HS-27A (cell line): ENCODE measurements around the gene CDH11.

Experiments
- DNase-seq: peaks from one replicate; pipeline ENCODE4 v3.0.0-alpha.2; 2012; ENCODE audit warnings: low read depth, missing footprints

Gene CDH11, protein sequence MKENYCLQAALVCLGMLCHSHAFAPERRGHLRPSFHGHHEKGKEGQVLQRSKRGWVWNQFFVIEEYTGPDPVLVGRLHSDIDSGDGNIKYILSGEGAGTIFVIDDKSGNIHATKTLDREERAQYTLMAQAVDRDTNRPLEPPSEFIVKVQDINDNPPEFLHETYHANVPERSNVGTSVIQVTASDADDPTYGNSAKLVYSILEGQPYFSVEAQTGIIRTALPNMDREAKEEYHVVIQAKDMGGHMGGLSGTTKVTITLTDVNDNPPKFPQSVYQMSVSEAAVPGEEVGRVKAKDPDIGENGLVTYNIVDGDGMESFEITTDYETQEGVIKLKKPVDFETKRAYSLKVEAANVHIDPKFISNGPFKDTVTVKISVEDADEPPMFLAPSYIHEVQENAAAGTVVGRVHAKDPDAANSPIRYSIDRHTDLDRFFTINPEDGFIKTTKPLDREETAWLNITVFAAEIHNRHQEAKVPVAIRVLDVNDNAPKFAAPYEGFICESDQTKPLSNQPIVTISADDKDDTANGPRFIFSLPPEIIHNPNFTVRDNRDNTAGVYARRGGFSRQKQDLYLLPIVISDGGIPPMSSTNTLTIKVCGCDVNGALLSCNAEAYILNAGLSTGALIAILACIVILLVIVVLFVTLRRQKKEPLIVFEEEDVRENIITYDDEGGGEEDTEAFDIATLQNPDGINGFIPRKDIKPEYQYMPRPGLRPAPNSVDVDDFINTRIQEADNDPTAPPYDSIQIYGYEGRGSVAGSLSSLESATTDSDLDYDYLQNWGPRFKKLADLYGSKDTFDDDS

DNA sequence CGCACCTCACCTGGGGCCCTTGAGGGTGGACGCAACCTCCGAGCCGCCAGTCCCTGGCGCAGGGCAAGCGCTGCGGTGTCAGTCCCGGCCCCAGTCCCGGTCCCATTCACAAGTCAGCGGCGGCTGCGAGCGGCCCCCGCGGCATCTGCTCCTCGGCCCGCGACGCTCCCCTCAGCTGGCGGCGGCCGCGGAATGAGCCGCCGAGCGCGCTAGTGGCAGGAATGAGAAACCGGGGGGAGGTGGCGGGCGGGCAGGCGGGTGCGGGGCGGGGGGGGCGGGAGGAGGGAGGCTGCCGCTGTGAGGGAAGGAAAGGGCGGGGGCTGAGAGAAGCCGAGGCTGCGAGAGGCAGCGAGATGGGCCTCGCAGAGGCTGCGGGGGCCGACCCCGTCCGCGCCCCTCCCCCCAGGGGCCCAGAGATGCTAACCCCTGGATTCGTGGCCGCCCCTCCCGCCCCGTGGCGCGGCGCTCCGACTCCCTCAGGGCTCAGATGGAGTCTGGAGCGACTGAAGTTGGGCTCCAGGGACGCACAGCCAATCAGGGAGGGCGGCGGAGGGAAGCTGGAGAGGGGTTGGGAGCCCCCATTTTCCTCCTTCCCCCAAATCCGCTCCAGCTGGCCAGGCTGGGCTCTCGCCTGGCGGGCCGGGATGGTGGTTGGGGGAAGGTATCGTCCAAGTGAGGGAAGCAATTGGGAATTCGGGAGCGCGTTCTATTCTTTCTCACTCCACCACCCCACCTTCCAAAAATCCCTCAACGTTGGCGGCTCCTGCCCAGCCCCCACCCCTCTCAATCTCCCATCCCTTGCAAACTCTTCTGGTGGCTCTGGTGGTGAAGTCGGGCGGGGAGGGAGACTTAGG is at the start of gene CDH11:
Gene CDH11, minus strand, starts transcription at position 194 of the 854 bp plus-strand sequence. CDS start 117,194 bp downstream, outside the sequence.
- no peak for DNase-seq

DNA sequence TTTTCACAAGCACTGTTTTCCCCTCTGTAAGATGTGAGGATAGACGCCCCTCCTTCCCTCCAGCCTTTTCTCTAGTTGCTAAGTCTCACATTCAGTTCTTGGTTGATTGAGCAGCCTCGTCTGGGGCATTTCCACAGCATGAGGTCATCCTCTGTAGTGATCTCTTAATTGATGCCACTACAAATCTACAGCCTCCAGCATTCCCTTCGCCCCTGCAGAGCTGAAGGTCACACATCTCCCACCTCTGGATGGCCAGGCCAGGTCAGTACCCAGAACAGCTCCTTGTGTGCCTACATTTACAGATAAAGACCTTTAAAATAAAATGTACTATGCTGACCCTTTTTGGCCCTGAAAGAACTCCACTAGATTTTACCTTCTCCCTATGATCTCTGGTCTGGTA is 32.5 kb upstream of the CDH11 start:
- no peak for DNase-seq

- DNase-seq, result no peak
These were observed 31.7 kb upstream of the CDH11 start for GRCh38 chr16:65153365-65154105.

DNA sequence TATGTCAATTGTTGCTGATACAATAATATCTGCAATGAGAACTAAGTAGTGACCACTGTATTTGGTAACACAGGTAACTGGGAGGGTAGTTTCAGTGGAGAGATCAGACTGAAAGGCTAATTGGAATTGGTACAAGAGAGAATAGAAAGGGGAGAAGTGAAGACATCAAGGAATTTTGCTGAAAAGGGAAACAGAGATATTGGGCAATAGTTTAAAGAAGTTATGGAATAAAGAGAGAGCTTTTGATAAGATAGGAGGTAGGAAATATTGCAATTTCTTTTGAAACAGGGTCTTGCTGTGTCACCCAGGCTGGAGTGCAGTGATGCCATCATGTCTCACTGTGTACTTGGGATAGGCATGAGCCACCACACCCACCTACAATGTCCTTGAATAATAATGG is 26.9 kb upstream of the CDH11 start:
- DNase-seq, result no peak

DNA sequence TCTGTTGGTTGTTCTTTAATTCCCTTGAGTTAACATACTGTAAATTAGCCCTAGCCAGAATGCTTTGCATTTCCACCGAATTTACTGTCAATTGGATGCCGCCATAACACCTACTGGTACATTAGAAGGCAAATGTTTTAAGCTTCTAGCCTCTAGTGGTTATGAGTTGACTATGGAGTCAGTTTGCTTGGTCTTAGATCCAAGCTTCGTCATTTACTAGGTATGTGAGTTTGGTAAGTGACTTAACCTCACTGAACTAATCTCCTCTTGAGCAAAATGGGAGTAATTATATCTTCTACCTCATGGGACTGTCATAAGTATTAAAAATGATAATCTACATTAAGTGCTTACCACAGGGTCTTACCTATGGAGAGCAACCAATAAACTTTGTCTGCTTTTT is 20.4 kb upstream of the CDH11 start:
- DNase-seq, result no peak

- no peak for DNase-seq
These were observed 14.8 kb upstream of the CDH11 start for GRCh38 chr16:65136681-65137080.

GRCh38 chr16:65126845-65127624 is 5.2 kb upstream of the CDH11 start:
- DNase-seq, result no peak

DNA sequence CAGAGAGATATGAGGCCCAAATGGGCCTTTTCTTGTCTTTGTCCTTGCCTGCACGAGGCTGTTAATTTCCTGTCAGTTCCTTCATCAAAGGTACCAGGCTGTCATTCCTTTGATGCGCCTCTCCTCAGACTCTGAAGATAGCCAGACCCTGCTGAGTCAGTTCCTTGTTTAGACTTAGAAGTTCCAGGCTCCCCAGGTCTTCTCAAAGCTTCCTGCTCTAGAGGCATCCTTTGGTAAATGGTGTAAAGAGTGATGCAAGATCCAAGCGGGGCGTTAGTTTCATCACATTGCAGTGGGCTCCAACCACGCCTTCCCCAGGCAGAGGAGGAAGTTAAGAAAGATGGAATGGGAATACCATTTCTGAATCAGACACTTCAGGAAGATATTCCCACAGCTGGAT is 4.0 kb upstream of the CDH11 start:
- no peak for DNase-seq

GRCh38 chr16:65125322-65125721 is 3.5 kb upstream of the CDH11 start:
- DNase-seq, result no peak

GRCh38 chr16:65124596-65124995 is 2.7 kb upstream of the CDH11 start:
- DNase-seq, result no peak

- no peak for DNase-seq
These were observed 2.3 kb upstream of the CDH11 start for GRCh38 chr16:65124212-65124548.

DNA sequence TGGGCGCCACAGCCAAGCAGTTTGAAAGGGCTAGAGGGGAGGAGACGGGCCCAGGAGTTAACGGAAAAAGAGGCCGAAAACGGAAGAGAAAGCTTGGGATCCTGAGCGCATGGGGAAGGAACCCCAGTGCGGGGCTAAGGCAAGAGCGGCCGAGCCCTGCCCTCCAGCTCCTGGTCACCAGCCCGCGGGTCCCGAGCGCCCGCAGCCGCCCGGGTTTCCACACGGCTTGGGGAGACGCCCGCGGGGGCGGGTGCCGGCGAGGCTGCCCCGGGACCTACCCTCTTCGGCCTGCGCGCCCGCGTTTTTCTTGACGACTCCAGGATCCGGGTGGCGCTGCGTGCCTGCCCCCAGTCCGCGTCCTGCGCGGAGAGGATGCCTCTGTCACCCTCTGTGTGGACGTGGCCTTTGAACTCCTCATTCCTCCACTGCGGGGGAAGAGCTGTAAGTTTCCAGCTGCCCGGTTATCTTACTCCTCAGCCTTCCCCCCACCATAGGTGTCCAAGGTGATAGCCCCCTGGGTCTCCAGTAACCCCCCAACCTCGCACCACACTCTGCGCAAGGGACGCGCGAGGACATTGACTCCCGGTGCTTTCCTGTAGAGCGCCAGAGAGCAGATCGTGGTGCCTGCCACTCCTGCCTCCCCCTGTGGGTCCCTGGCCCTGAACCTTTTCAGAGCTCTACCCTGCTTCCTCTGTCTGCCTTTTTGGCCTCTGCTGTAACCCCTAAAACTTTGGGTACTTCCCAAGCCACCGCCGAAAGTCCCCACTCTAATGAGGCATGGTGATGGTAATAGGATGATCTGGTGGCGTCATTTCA is 1.7 kb upstream of the CDH11 start:
- no peak for DNase-seq

GRCh38 chr16:65122724-65123395 is 997 bp upstream of the CDH11 start:
- DNase-seq, result no peak

DNA sequence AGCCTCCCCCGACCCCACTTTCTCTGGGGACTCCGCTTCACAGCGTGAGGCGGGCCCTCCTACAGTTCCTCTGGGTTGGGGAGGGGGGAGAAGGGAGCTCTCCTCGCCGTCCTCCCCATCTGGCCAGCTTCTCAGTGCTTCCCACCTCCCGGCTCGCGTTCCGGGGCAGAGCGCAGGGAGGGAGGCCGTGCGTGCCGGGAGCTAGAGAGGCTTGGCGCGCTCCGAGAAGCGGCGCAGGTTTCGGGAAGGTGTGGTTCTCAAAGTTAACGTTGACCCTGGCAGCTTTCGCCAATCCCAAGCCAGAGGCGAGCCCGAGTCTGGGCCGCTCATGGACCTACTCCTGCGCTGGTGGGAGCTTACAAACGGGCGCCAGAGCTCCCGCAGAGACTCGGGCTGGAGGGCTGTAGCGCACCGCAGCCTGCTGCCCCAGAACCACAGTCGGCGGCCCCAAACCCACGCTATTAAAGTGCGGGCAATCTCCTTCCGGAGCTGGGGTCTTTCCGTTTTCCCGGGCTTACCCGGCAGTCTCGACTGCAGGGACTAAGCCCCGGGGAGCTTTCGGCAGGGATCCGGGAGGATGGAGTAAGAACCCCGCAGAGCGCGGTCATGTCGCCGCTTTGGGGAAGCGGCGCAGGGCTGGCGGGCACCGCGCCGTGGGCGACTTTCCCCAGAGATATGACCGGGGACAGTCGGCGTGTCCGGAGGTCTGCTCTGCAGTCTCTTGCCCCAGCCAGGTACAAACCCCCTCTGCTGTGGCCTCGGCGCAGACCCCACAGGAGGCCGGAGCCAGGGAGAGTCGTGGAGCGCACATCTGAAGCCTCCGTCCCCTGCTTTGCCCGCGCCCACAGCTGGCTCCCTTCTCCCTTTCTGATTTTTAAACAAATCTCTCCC is 787 bp downstream of the CDH11 start:
- no peak for DNase-seq

GRCh38 chr16:65120461-65120830 is 1.4 kb downstream of the CDH11 start:
- DNase-seq, result no peak

- no peak for DNase-seq
These were observed 1.9 kb downstream of the CDH11 start for GRCh38 chr16:65119901-65120401.

GRCh38 chr16:65119435-65119834 is 2.4 kb downstream of the CDH11 start:
- no peak for DNase-seq

DNA sequence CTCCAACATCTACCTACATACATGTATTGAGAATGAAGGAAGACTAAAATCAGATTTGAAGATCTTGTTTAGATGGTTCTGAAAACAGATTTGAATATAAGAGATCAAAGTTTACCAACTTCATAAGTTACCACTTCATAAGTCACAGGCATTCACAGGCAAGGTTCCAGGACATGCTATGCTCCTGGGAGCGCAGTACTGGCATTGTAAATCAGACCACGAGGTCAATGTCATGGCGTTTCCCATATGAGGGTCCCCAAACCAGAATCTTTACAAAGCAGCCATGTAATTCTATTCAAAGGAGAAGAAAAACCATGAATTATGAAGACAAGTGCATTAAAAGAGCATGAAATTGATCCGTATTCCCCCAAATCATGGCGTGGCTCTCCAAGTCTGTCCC is 3.0 kb downstream of the CDH11 start:
- DNase-seq, result no peak
